DMS 273 (cell line): ENCODE measurements around the gene PMPCB.

Experiments used
- DNase-seq: peaks from one replicate; lab custom pipeline; 2025; ENCODE audit not compliant: unreplicated experiment; lab: John Stamatoyannopoulos, UW

The PMPCB gene

GRCh38 chr7:103325744-103326143 lies 28.5 kb downstream of the PMPCB start:
- no peak for DNase-seq

GRCh38 chr7:103336761-103337160 lies 39.5 kb downstream of the PMPCB start:
- DNase-seq: no peak

- no peak for DNase-seq
These were observed 41.6 kb downstream of the PMPCB start for GRCh38 chr7:103338864-103339263.

- DNase-seq: no peak
These were observed 44.2 kb downstream of the PMPCB start for GRCh38 chr7:103341466-103341865.

- peak; percentile 39 for DNase-seq
These were observed 46.1 kb downstream of the PMPCB start for GRCh38 chr7:103343332-103343731.

GRCh38 chr7:103343758-103344452 lies 46.7 kb downstream of the PMPCB start:
- peak; percentile 68 for DNase-seq

GRCh38 chr7:103344453-103345149 lies 47.4 kb downstream of the PMPCB start, which contains the start of gene DNAJC2:
DNAJC2 (minus strand) TSS chr7:103344767; CDS start chr7:103344622, 145 bp downstream.
- DNase-seq: peak; percentile 99

GRCh38 chr7:103346396-103346795 lies 49.2 kb downstream of the PMPCB start:
- DNase-seq: no peak

- DNase-seq: peak; percentile 98
These were observed 50.5 kb downstream of the PMPCB start, which contains the start of gene PSMC2 for GRCh38 chr7:103347507-103348267. PSMC2 (plus strand) TSS chr7:103347643; CDS start chr7:103347712, 69 bp downstream.

- peak; percentile 28 for DNase-seq
These were observed 51.2 kb downstream of the PMPCB start for GRCh38 chr7:103348452-103348851.

GRCh38 chr7:103348959-103349358 lies 51.7 kb downstream of the PMPCB start:
- DNase-seq: no peak

GRCh38 chr7:103349805-103350204 lies 52.6 kb downstream of the PMPCB start:
- no peak for DNase-seq
